Measurements from ENCODE around the gene SLC38A9.
A peak's percentile ranks its signal among the peaks of the same experiment; 100 is the strongest.
"Not testable (repeated sequence)": the region's sequence is repeated elsewhere in the genome, so short reads cannot be mapped to it uniquely, and the experiment has no call there.

Gene SLC38A9

GRCh38 chr5:55712023-55712859 is at the start of gene SLC38A9:
Gene SLC38A9 (minus strand): TSS chr5:55712324. CDS start chr5:55697958, 14,366 bp downstream.
- peak; percentile 95 for DNase-seq (ENCODE audit: low spot score)

GRCh38 chr5:55761721-55762120 is 49.6 kb upstream of the SLC38A9 start:
- DNase-seq (ENCODE audit: low spot score) = not testable (repeated sequence)

- no peak for DNase-seq (ENCODE audit: low spot score)
These were observed 46.6 kb upstream of the SLC38A9 start for GRCh38 chr5:55758714-55759113.

- no peak for DNase-seq (ENCODE audit: low spot score)
These were observed 46.1 kb upstream of the SLC38A9 start for GRCh38 chr5:55758231-55758630.

- DNase-seq (ENCODE audit: low spot score) = no peak
These were observed 38.4 kb upstream of the SLC38A9 start for GRCh38 chr5:55750499-55750898.

- DNase-seq (ENCODE audit: low spot score) = no peak
These were observed 37.9 kb upstream of the SLC38A9 start for GRCh38 chr5:55750063-55750462.

- DNase-seq (ENCODE audit: low spot score) = no peak
These were observed 37.3 kb upstream of the SLC38A9 start for GRCh38 chr5:55749387-55749786.

GRCh38 chr5:55747778-55748318 is 35.7 kb upstream of the SLC38A9 start:
- DNase-seq (ENCODE audit: low spot score) = no peak

- no peak for DNase-seq (ENCODE audit: low spot score)
These were observed 30.7 kb upstream of the SLC38A9 start for GRCh38 chr5:55742778-55743177.

- no peak for DNase-seq (ENCODE audit: low spot score)
These were observed 25.7 kb upstream of the SLC38A9 start, which contains the start of gene DDX4 for GRCh38 chr5:55737793-55738192. Gene DDX4 (plus strand): TSS chr5:55738061. CDS start chr5:55738964, 903 bp downstream.

GRCh38 chr5:55734658-55735057 is 22.5 kb upstream of the SLC38A9 start:
- DNase-seq (ENCODE audit: low spot score) = no peak

GRCh38 chr5:55732585-55732984 is 20.5 kb upstream of the SLC38A9 start:
- no peak for DNase-seq (ENCODE audit: low spot score)

- DNase-seq (ENCODE audit: low spot score) = no peak
These were observed 19.7 kb upstream of the SLC38A9 start for GRCh38 chr5:55731848-55732247.

GRCh38 chr5:55724281-55724680 is 12.2 kb upstream of the SLC38A9 start:
- DNase-seq (ENCODE audit: low spot score) = no peak

- DNase-seq (ENCODE audit: low spot score) = no peak
These were observed 8.1 kb upstream of the SLC38A9 start for GRCh38 chr5:55720188-55720703.

- not testable (repeated sequence) for DNase-seq (ENCODE audit: low spot score)
These were observed 6.9 kb upstream of the SLC38A9 start for GRCh38 chr5:55719026-55719425.

GRCh38 chr5:55715519-55716078 is 3.5 kb upstream of the SLC38A9 start:
- no peak for DNase-seq (ENCODE audit: low spot score)

GRCh38 chr5:55714749-55715148 is 2.6 kb upstream of the SLC38A9 start:
- DNase-seq (ENCODE audit: low spot score) = no peak

GRCh38 chr5:55714339-55714738 is 2.2 kb upstream of the SLC38A9 start:
- DNase-seq (ENCODE audit: low spot score) = no peak

GRCh38 chr5:55713871-55714270 is 1.7 kb upstream of the SLC38A9 start:
- no peak for DNase-seq (ENCODE audit: low spot score)

- DNase-seq (ENCODE audit: low spot score) = no peak
These were observed 559 bp downstream of the SLC38A9 start for GRCh38 chr5:55711507-55712022.

- DNase-seq (ENCODE audit: low spot score) = no peak
These were observed 3.4 kb downstream of the SLC38A9 start for GRCh38 chr5:55708732-55709131.

- no peak for DNase-seq (ENCODE audit: low spot score)
These were observed 5.9 kb downstream of the SLC38A9 start for GRCh38 chr5:55706230-55706629.

All from AG08395 (cell line).